H9 (cell line): ENCODE measurements around the gene DTNA. TPM values are rescaled to one million over a fixed set of nuclear protein-coding genes. Genes with fewer than 3 reads are reported as not detected.

Source experiments
- DNase-seq: peaks from one replicate; pipeline ENCODE4 v3.0.0-alpha.2; 2017
- H2AFZ ChIP-seq: one replicate; pipeline ENCODE4 v1.6.1; 2013; ENCODE audit warnings: mild to moderate bottlenecking, low read length, control low read depth, moderate library complexity
- H2AK5ac ChIP-seq: 2 replicates; pipeline ENCODE4 v1.6.1; 2013; ENCODE audit warnings: low read length, control low read depth, mixed read lengths; ENCODE audit not compliant: insufficient read length
- H2BK120ac ChIP-seq: one replicate; pipeline ENCODE4 v1.6.1; 2013; ENCODE audit warnings: low read depth, mild to moderate bottlenecking, low read length, control low read depth, inconsistent platforms; ENCODE audit not compliant: poor library complexity, severe bottlenecking
- H2BK12ac ChIP-seq: 2 replicates; pipeline ENCODE4 v1.6.1; 2013; ENCODE audit warnings: low read length, control low read depth, mixed read lengths, low read depth; ENCODE audit not compliant: insufficient read length
- H2BK15ac ChIP-seq: 2 replicates; pipeline ENCODE4 v1.6.1; 2013; ENCODE audit warnings: low read depth, low read length, control low read depth
- H2BK20ac ChIP-seq: one replicate; pipeline ENCODE4 v1.6.1; 2013; ENCODE audit warnings: low read depth, mild to moderate bottlenecking, low read length, control low read depth, inconsistent platforms; ENCODE audit not compliant: poor library complexity, severe bottlenecking
- H2BK5ac ChIP-seq: 2 replicates; pipeline ENCODE4 v1.6.1; 2013; ENCODE audit warnings: low read length, control low read depth, mixed read lengths; ENCODE audit not compliant: insufficient read length
- H3K14ac ChIP-seq: 2 replicates; pipeline ENCODE4 v1.6.1; 2013; ENCODE audit warnings: low read length, control low read depth; ENCODE audit not compliant: insufficient read depth
- H3K18ac ChIP-seq: 2 replicates; pipeline ENCODE4 v1.6.1; 2013; ENCODE audit warnings: low read depth, mild to moderate bottlenecking, mixed read lengths, low read length, control low read depth; ENCODE audit not compliant: insufficient read length
- H3K23ac ChIP-seq: 2 replicates; pipeline ENCODE4 v1.6.1; 2013; ENCODE audit warnings: low read length, control low read depth, mixed read lengths, low read depth; ENCODE audit not compliant: insufficient read length
- H3K23me2 ChIP-seq: 2 replicates; pipeline ENCODE4 v1.6.1; 2013; ENCODE audit warnings: low read depth, mild to moderate bottlenecking, mixed read lengths, low read length, control low read depth; ENCODE audit not compliant: insufficient read length, poor library complexity, severe bottlenecking
- H3K27ac ChIP-seq: 2 replicates; pipeline ENCODE4 v1.5.1; 2013; ENCODE audit warnings: low read length, control low read depth, mixed read lengths, low read depth; ENCODE audit not compliant: insufficient read length
- H3K27me3 ChIP-seq: 2 replicates; pipeline ENCODE4 v1.6.1; 2013; ENCODE audit warnings: low read length, control low read depth, inconsistent platforms; ENCODE audit not compliant: insufficient read depth
- H3K4ac ChIP-seq: 2 replicates; pipeline ENCODE4 v1.6.1; 2013; ENCODE audit warnings: low read depth, mild to moderate bottlenecking, control low read depth, inconsistent platforms, low read length, moderate library complexity
- H3K4me1 ChIP-seq: 2 replicates; pipeline ENCODE4 v1.6.1; 2013; ENCODE audit warnings: low read length, control low read depth, inconsistent platforms; ENCODE audit not compliant: insufficient read depth
- H3K4me2 ChIP-seq: 2 replicates; pipeline ENCODE4 v1.6.1; 2013; ENCODE audit warnings: low read length, control low read depth, mixed read lengths; ENCODE audit not compliant: insufficient read length, insufficient read depth
- H3K56ac ChIP-seq: 2 replicates; pipeline ENCODE4 v1.6.1; 2013; ENCODE audit warnings: low read depth, mild to moderate bottlenecking, mixed read lengths, low read length, control low read depth; ENCODE audit not compliant: insufficient read length
- H3K79me1 ChIP-seq: 2 replicates; pipeline ENCODE4 v1.6.1; 2013; ENCODE audit warnings: low read depth, mild to moderate bottlenecking, moderate library complexity, low read length, control low read depth, inconsistent platforms; ENCODE audit not compliant: insufficient read depth, poor library complexity, severe bottlenecking
- H3K79me2 ChIP-seq: 2 replicates; pipeline ENCODE4 v1.6.1; 2013; ENCODE audit warnings: low read length, control low read depth, inconsistent platforms; ENCODE audit not compliant: insufficient read depth
- H3K9ac ChIP-seq: 2 replicates; pipeline ENCODE4 v1.6.1; 2013; ENCODE audit warnings: low read length, control low read depth, mixed read lengths; ENCODE audit not compliant: insufficient read length; ENCODE audit errors: extremely low read depth
- H3K9me3 ChIP-seq: one replicate; pipeline ENCODE4 v1.6.1; 2013; ENCODE audit warnings: low read depth, low read length, inconsistent platforms; ENCODE audit not compliant: control insufficient read depth
- H3T11ph ChIP-seq: one replicate; pipeline ENCODE4 v1.6.1; 2013; ENCODE audit warnings: mild to moderate bottlenecking, low read length, control low read depth, inconsistent platforms
- H4K20me1 ChIP-seq: one replicate; pipeline ENCODE4 v1.6.1; 2013; ENCODE audit not compliant: control insufficient read depth, insufficient read length, insufficient read depth
- H4K5ac ChIP-seq: 2 replicates; pipeline ENCODE4 v1.6.1; 2013; ENCODE audit warnings: low read depth, mild to moderate bottlenecking, mixed read lengths, low read length, control low read depth; ENCODE audit not compliant: insufficient read length
- H4K8ac ChIP-seq: replicated peaks from 2 replicates; pipeline ENCODE4 v1.6.1; 2013; ENCODE audit warnings: low read length, control low read depth, mixed read lengths, low read depth; ENCODE audit not compliant: insufficient read length
- H4K91ac ChIP-seq: 2 replicates; pipeline ENCODE4 v1.6.1; 2013; ENCODE audit warnings: low read depth, mild to moderate bottlenecking, moderate library complexity, mixed read lengths, low read length, control low read depth; ENCODE audit not compliant: insufficient read length
- H3K27ac Mint-ChIP-seq, 3 experiments: 2 replicates in 2 of 3; 3 replicates in 1 of 3; pipeline ENCODE4 v1.8.0; 2020 to 2021; ENCODE audit warnings: mixed read lengths in 3 of 3, mild to moderate bottlenecking in 1 of 3, moderate library complexity in 1 of 3
- H3K27me3 Mint-ChIP-seq: 2 replicates; pipeline ENCODE4 v1.8.0; 2021; ENCODE audit warnings: low read depth, mild to moderate bottlenecking, moderate library complexity, mixed read lengths
- H3K36me3 Mint-ChIP-seq, 3 experiments: 2 replicates in 2 of 3; 3 replicates in 1 of 3; pipeline ENCODE4 v1.8.0; 2020 to 2021; ENCODE audit warnings: low read depth in 3 of 3, mixed read lengths in 3 of 3; ENCODE audit not compliant: insufficient read depth in 1 of 3
- H3K4me1 Mint-ChIP-seq, 2 experiments: 2 replicates each; pipeline ENCODE4 v1.8.0; 2020; ENCODE audit warnings: mixed read lengths in 2 of 2
- H3K4me3 Mint-ChIP-seq, 2 experiments: 2 replicates in 1 of 2; 3 replicates in 1 of 2; pipeline ENCODE4 v1.8.0; 2020 to 2021; ENCODE audit warnings: mild to moderate bottlenecking in 2 of 2, mixed read lengths in 2 of 2, moderate library complexity in 1 of 2
- H3K9me3 Mint-ChIP-seq, 2 experiments: 2 replicates in 1 of 2; 3 replicates in 1 of 2; pipeline ENCODE4 v1.8.0; 2020; ENCODE audit warnings: mild to moderate bottlenecking in 2 of 2, mixed read lengths in 2 of 2, moderate library complexity in 1 of 2
- CTCF ChIP-seq: fragments of 200-600 bp; sonication (generic); conservative IDR thresholded peaks from 3 replicates; pipeline ENCODE4 v1.8.0; 2021; ENCODE audit warnings: antibody characterized with exemption, mild to moderate bottlenecking
- WGBS: extraction: QIAGEN DNeasy Blood & Tissue Kit; methylation state at CpG from one replicate; pipeline ENCODE4 v1.1.7; 2013; ENCODE audit warnings: missing lambda C conversion rate, low lambda C conversion rate, mixed read lengths; ENCODE audit not compliant: insufficient read length; ENCODE audit errors: extremely low coverage; 5-methylcytosine and 5-hydroxymethylcytosine counted together
- total RNA-seq: library from RNA; stranded (reverse); gene quantifications from 2 replicates; pipeline ENCODE4 v1.2.1, GENCODE V29; 2021

DTNA gene
- total RNA-seq, 1 experiment from 2014 or later, result 25.5 TPM

- H3K4ac ChIP-seq, result no peak overlapping the region
- H2BK120ac ChIP-seq, result no peak overlapping the region
- H3K9me3 Mint-ChIP-seq, result no peaks in the 10 kb centered on the region
- no peak overlapping the region for H4K91ac ChIP-seq
- WGBS, result no CpG with 5 or more reads among the region's 1 CpG
- H3K4me1 ChIP-seq, result no peaks in the 10 kb centered on the region
- no peak overlapping the region for H3K18ac ChIP-seq
- H3K27ac Mint-ChIP-seq, result no peak overlapping the region
- H3K23ac ChIP-seq, result no peak overlapping the region
- no peak overlapping the region for H3K27ac ChIP-seq
- H2BK15ac ChIP-seq, result no peak overlapping the region
- DNase-seq, result no peak
- no peak overlapping the region for H3K14ac ChIP-seq
- H3K56ac ChIP-seq, result no peak overlapping the region
- H2AK5ac ChIP-seq, result no peak overlapping the region
- TF ChIP-seq CTCF, result no peak
- no peak overlapping the region for H3T11ph ChIP-seq
- H2BK12ac ChIP-seq, result no peak overlapping the region
- H3K4me3 Mint-ChIP-seq, result no peak overlapping the region
- no peaks in the 10 kb centered on the region for H3K36me3 Mint-ChIP-seq
- no peak overlapping the region for H4K5ac ChIP-seq
- H3K23me2 ChIP-seq, result no peaks in the 10 kb centered on the region
- no peak overlapping the region for H2AFZ ChIP-seq
- H2BK20ac ChIP-seq, result no peak overlapping the region
- H3K27me3 ChIP-seq, result no peaks in the 10 kb centered on the region
- H3K4me1 Mint-ChIP-seq, result peaks cover 9 to 11% of the 10 kb centered on the region in 2 experiments; a peak in 2 of 4 replicates
- no peaks in the 10 kb centered on the region for H3K79me1 ChIP-seq
- no peaks in the 10 kb centered on the region for H3K9me3 ChIP-seq
- no peak overlapping the region for H4K8ac ChIP-seq
- no peaks in the 10 kb centered on the region for H4K20me1 ChIP-seq
- no peaks in the 10 kb centered on the region for H3K27me3 Mint-ChIP-seq
- H3K4me2 ChIP-seq, result no peak overlapping the region
- H2BK5ac ChIP-seq, result no peak overlapping the region
- H3K9ac ChIP-seq, result no peak overlapping the region
- no peaks in the 10 kb centered on the region for H3K79me2 ChIP-seq
Measured at GRCh38 chr18:34741401-34741800, 31.3 kb downstream of the DTNA start.
